IMR-90 (cell line): ENCODE data around the gene RIOX2. TPM values are rescaled to one million over a fixed set of nuclear protein-coding genes. Genes with fewer than 3 reads are reported as not detected.

ENCODE experiments used
- ATAC-seq: fragments of 200-7000 bp; cut with Tn5 transposase; 2 replicates; pipeline ENCODE4 v1.9.1; 2020; ENCODE audit warnings: low read depth, mild to moderate bottlenecking, moderate library complexity
- BruUV-seq: library from RNA; stranded (reverse); fragments of 400-500 nt; replicated peaks from 2 replicates; lab custom pipeline; 2021; lab: Mats Ljungman, UMichigan
- CTCF ChIA-PET: fragments of 300-600 bp; formaldehyde crosslinking; extraction: SDS; loops from one replicate; lab custom pipeline; 2021; ENCODE audit warnings: antibody characterized with exemption; lab: Yijun Ruan, JAX
- POLR2A ChIA-PET: fragments of 300-600 bp; sonication (Branson Sonifier 250); formaldehyde crosslinking; loops from one replicate; lab custom pipeline; 2022; ENCODE audit warnings: antibody characterized with exemption; ENCODE audit not compliant: unreplicated experiment; lab: Charles Lee
- DNase-seq: peaks from one replicate; pipeline ENCODE4 v3.0.0; 2013
- H2AFZ ChIP-seq: replicated peaks from 2 replicates; pipeline ENCODE3; 2013; ENCODE audit warnings: low read length, mild to moderate bottlenecking; ENCODE audit not compliant: poor library complexity
- H2AK5ac ChIP-seq: 2 replicates; pipeline ENCODE4 v1.6.1; 2013; ENCODE audit warnings: low read depth, low read length, inconsistent platforms
- H2AK9ac ChIP-seq: replicated peaks from 2 replicates; pipeline ENCODE3; 2013; ENCODE audit warnings: mild to moderate bottlenecking, low read depth, low read length, moderate library complexity; ENCODE audit not compliant: poor library complexity
- H2BK120ac ChIP-seq: 2 replicates; pipeline ENCODE4 v1.6.1; 2013; ENCODE audit warnings: low read depth, low read length, inconsistent platforms
- H2BK15ac ChIP-seq: 3 replicates; pipeline ENCODE4 v1.6.1; 2013; ENCODE audit warnings: low read depth, low read length, inconsistent platforms
- H2BK20ac ChIP-seq: 2 replicates; pipeline ENCODE4 v1.6.1; 2013; ENCODE audit warnings: low read depth, mild to moderate bottlenecking, inconsistent platforms, low read length, moderate library complexity
- H2BK5ac ChIP-seq: 2 replicates; pipeline ENCODE4 v1.6.1; 2013; ENCODE audit warnings: mild to moderate bottlenecking, low read depth, low read length, inconsistent platforms; ENCODE audit not compliant: poor library complexity, severe bottlenecking
- H3K14ac ChIP-seq: replicated peaks from 2 replicates; pipeline ENCODE4 v1.6.1; 2013; ENCODE audit warnings: low read depth, low read length, inconsistent platforms
- H3K18ac ChIP-seq: 2 replicates; pipeline ENCODE4 v1.6.1; 2013; ENCODE audit warnings: low read depth, low read length, control low read depth
- H3K23ac ChIP-seq: 2 replicates; pipeline ENCODE4 v1.6.1; 2013; ENCODE audit warnings: low read depth, low read length, inconsistent platforms
- H3K27ac ChIP-seq: 2 replicates; pipeline ENCODE4 v1.5.1; 2013; ENCODE audit warnings: mild to moderate bottlenecking, control low read depth, low read length; ENCODE audit not compliant: insufficient read depth
- H3K27me3 ChIP-seq: 2 replicates; pipeline ENCODE4 v1.6.1; 2013; ENCODE audit warnings: low read length; ENCODE audit not compliant: control insufficient read depth, insufficient read depth
- H3K36me3 ChIP-seq: 2 replicates; pipeline ENCODE4 v1.6.1; 2013; ENCODE audit warnings: low read length, mixed read lengths; ENCODE audit not compliant: control insufficient read depth, insufficient read depth
- H3K4ac ChIP-seq: 2 replicates; pipeline ENCODE4 v1.6.1; 2013; ENCODE audit warnings: low read depth, low read length, inconsistent platforms
- H3K4me1 ChIP-seq: 2 replicates; pipeline ENCODE4 v1.6.1; 2013; ENCODE audit warnings: low read length, mixed read lengths; ENCODE audit not compliant: control insufficient read depth, insufficient read depth
- H3K4me2 ChIP-seq: 2 replicates; pipeline ENCODE4 v1.6.1; 2013; ENCODE audit warnings: low read depth, mild to moderate bottlenecking, control low read depth, low read length, moderate library complexity
- H3K4me3 ChIP-seq: 2 replicates; pipeline ENCODE4 v1.5.1; 2013; ENCODE audit warnings: low read depth, mild to moderate bottlenecking, control low read depth, low read length, moderate library complexity; ENCODE audit not compliant: insufficient read depth
- H3K56ac ChIP-seq: 2 replicates; pipeline ENCODE4 v1.6.1; 2013; ENCODE audit warnings: low read length, inconsistent platforms; ENCODE audit not compliant: insufficient read depth; ENCODE audit errors: extremely low read depth
- H3K79me1 ChIP-seq, 2 experiments: 2 replicates each; pipeline ENCODE4 v1.6.1; 2013; ENCODE audit warnings: low read length in 2 of 2, inconsistent platforms in 1 of 2, low read depth in 1 of 2
- H3K9ac ChIP-seq: 2 replicates; pipeline ENCODE4 v1.6.1; 2013; ENCODE audit warnings: low read depth, low read length, control low read depth
- H3K9me1 ChIP-seq: 2 replicates; pipeline ENCODE4 v1.6.1; 2013; ENCODE audit warnings: low read length, inconsistent platforms; ENCODE audit not compliant: insufficient read depth
- H3K9me3 ChIP-seq: 2 replicates; pipeline ENCODE4 v1.6.1; 2013; ENCODE audit warnings: low read length; ENCODE audit not compliant: control insufficient read depth, insufficient read depth
- H4K20me1 ChIP-seq: 2 replicates; pipeline ENCODE4 v1.6.1; 2013; ENCODE audit warnings: low read length, inconsistent platforms; ENCODE audit not compliant: insufficient read depth
- H4K5ac ChIP-seq: 2 replicates; pipeline ENCODE4 v1.6.1; 2013; ENCODE audit warnings: mild to moderate bottlenecking, low read depth, low read length, control low read depth
- H4K8ac ChIP-seq, 2 experiments: 2 replicates each; pipeline ENCODE4 v1.6.1; 2013; ENCODE audit warnings: low read depth in 2 of 2, low read length in 2 of 2, control low read depth in 1 of 2, inconsistent platforms in 1 of 2
- H4K91ac ChIP-seq: 2 replicates; pipeline ENCODE4 v1.6.1; 2013; ENCODE audit warnings: low read depth, low read length, inconsistent platforms; ENCODE audit not compliant: insufficient read depth
- BHLHE40 ChIP-seq: fragments of 150-350 bp; IDR thresholded peaks from 2 replicates; pipeline ENCODE4 v1.6.1; 2016; ENCODE audit warnings: mild to moderate bottlenecking, low read depth, low read length
- CEBPB ChIP-seq: IDR thresholded peaks from 2 replicates; pipeline ENCODE4 v1.6.1; 2012; ENCODE audit warnings: low read depth, low read length, improper control_type of control experiment
- ELK1 ChIP-seq: fragments of 150-350 bp; IDR thresholded peaks from 2 replicates; pipeline ENCODE4 v1.6.1; 2016; ENCODE audit warnings: low read depth, mild to moderate bottlenecking, low read length, moderate library complexity, borderline replicate concordance
- SMC3 ChIP-seq: fragments of 150-350 bp; IDR thresholded peaks from 2 replicates; pipeline ENCODE4 v1.6.1; 2016; ENCODE audit warnings: low read depth, mild to moderate bottlenecking, antibody characterized with exemption, low read length, moderate library complexity
- WGBS, 2 experiments: methylation state at CpG; one replicate each; pipeline versions ENCODE4 v1.1.5 to v1.1.7; 2013; ENCODE audit warnings: missing lambda C conversion rate in 2 of 2; ENCODE audit not compliant: insufficient read length in 1 of 2; ENCODE audit errors: extremely low coverage in 2 of 2; 5-methylcytosine and 5-hydroxymethylcytosine counted together
- dilution Hi-C: fragments of 300-500 bp; cut with HindIII; formaldehyde crosslinking; loops from one replicate; pipeline ENCODE4 v1.14.3; 2018; ENCODE audit warnings: low sequenced_read_pairs; ENCODE audit not compliant: unreplicated experiment
- in situ Hi-C: fragments of 300-500 bp; cut with MboI; formaldehyde crosslinking; loops from 3 replicates; pipeline ENCODE4 v1.14.3; 2019; ENCODE audit warnings: low sequenced_read_pairs, inconsistent platforms, mixed read lengths
- intact Hi-C: fragments of 100-400 bp; cut with micrococcal nuclease; formaldehyde crosslinking; loops from 2 replicates; pipeline ENCODE4 v1.10.0; 2022
- polyA plus RNA-seq, 3 experiments: library from polyadenylated mRNA; depleted of rRNA; stranded (reverse); fragments of >200 nt; gene quantifications; 2 replicates each; pipeline ENCODE4 v1.2.3, GENCODE V29; 2012; ENCODE audit warnings: low replicate concordance in 1 of 3
- total RNA-seq: library from RNA; depleted of rRNA; stranded (reverse); fragments of >200 nt; gene quantifications from 2 replicates; pipeline ENCODE4 v1.2.3, GENCODE V29; 2012

RIOX2 gene
- total and polyA plus RNA-seq, 2 of the 4 experiments (the other 2 are of a cell fraction): 17.2 to 26.7 TPM

DNA sequence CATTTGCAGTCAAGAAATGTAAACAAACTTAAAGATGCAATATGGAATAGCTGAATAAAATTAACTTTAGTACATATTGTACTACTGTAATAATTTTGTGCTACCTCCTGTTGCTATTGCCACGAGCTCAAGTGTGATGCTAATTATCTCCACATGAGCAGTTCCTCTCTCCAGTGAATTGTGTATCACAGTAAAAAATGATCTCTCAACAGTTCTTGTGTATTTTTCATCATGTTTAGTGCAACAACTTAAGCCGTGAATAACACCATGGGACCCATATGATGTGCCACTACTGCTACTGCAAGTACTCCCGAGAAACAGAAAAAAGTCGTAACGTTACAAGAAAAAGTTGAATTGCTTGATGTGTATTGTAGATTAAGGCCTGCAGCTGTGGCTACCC, 12.4 kb downstream of the RIOX2 start:
- Histone ChIP-seq H4K91ac (no peak overlapping the region), H3K27me3 (no peaks in the 10 kb centered on the region), H3K9me1 (peaks cover 9% of the 10 kb centered on the region; the same call in 1 of the 2 replicates), H3K4me2 (no peak overlapping the region), H2BK15ac (no peak overlapping the region), H3K4me3 (no peak overlapping the region), H4K5ac (no peak overlapping the region), H2AK5ac (no peak overlapping the region; the same call in 1 of the 2 replicates), H3K23ac (no peak overlapping the region), H3K4ac (no peak overlapping the region), H4K20me1 (no peaks in the 10 kb centered on the region), H3K4me1 (peaks cover 9% of the 10 kb centered on the region), H3K9ac (no peak overlapping the region), H3K56ac (no peak overlapping the region), H3K27ac (no peak overlapping the region), H2BK120ac (no peak overlapping the region), H2BK20ac (no peak overlapping the region), H3K14ac (no peak overlapping the region), H3K36me3 (peaks cover 9% of the 10 kb centered on the region), H2AK9ac (no peak overlapping the region), H3K9me3 (no peaks in the 10 kb centered on the region), H2AFZ (no peak overlapping the region), H3K79me1 (peaks cover 2 to 17% of the 10 kb centered on the region in 2 experiments; a peak in 2 of 4 replicates), H3K18ac (no peak overlapping the region), H4K8ac (no peak overlapping the region), H2BK5ac (no peak overlapping the region)
- no peak for ATAC-seq
- no TSS peak for BruUV-seq
- no CpG with 5 or more reads among the region's 5 CpGs for WGBS, 2 experiments
- no peak for DNase-seq
- intact Hi-C loops: no loop called here
- POLR2A ChIA-PET: no interaction called here
- dilution Hi-C loops: no loop called here
- TF ChIP-seq SMC3 (no peak), CEBPB (no peak), BHLHE40 (no peak), ELK1 (no peak)
- in situ Hi-C loops: no loop called here
- CTCF ChIA-PET: no interaction called here
